ENCODE data around the gene CCT2.

DNA sequence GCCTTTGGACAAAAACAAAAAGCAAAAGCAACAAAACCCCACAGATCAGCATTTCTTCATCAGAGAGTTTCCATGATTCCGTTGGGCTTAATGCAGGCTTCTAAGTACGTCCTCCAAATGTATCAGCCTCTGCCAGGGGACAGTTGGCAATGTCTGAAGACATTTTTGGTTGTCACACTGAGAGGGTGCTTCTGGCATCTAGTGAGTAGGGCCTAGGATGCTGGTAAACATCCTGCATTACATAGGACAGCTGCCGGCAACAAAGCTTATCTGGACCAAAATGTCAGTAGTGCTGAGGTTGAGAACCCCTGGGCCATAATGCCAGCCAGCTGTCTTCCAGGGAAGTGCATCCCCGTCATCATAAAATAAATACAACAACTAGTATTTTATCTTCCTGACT is 34.8 kb downstream of the CCT2 start:
- TF ChIP-seq, protein P1, sequence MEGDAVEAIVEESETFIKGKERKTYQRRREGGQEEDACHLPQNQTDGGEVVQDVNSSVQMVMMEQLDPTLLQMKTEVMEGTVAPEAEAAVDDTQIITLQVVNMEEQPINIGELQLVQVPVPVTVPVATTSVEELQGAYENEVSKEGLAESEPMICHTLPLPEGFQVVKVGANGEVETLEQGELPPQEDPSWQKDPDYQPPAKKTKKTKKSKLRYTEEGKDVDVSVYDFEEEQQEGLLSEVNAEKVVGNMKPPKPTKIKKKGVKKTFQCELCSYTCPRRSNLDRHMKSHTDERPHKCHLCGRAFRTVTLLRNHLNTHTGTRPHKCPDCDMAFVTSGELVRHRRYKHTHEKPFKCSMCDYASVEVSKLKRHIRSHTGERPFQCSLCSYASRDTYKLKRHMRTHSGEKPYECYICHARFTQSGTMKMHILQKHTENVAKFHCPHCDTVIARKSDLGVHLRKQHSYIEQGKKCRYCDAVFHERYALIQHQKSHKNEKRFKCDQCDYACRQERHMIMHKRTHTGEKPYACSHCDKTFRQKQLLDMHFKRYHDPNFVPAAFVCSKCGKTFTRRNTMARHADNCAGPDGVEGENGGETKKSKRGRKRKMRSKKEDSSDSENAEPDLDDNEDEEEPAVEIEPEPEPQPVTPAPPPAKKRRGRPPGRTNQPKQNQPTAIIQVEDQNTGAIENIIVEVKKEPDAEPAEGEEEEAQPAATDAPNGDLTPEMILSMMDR (conservative IDR thresholded peaks at IDR 0.05; ENCODE audit: low read depth, low read length) = no peak
- no peak for TF ChIP-seq EZH2 (IDR thresholded peaks at IDR 0.05; ENCODE audit: low read length, unreplicated experiment)
- no peak for TF ChIP-seq EZH2phosphoT487 (IDR thresholded peaks at IDR 0.05; ENCODE audit: borderline replicate concordance, low read length)
